ENCODE measurements around the gene DEPDC4. TPM values are rescaled to one million over a fixed set of nuclear protein-coding genes. Genes with fewer than 3 reads are reported as not detected.

DEPDC4 gene
- total and polyA plus RNA-seq, 2 donors (not counting 1 experiment from before 2014, with no cell fraction given) = 1.2 to 1.9 TPM

DNA sequence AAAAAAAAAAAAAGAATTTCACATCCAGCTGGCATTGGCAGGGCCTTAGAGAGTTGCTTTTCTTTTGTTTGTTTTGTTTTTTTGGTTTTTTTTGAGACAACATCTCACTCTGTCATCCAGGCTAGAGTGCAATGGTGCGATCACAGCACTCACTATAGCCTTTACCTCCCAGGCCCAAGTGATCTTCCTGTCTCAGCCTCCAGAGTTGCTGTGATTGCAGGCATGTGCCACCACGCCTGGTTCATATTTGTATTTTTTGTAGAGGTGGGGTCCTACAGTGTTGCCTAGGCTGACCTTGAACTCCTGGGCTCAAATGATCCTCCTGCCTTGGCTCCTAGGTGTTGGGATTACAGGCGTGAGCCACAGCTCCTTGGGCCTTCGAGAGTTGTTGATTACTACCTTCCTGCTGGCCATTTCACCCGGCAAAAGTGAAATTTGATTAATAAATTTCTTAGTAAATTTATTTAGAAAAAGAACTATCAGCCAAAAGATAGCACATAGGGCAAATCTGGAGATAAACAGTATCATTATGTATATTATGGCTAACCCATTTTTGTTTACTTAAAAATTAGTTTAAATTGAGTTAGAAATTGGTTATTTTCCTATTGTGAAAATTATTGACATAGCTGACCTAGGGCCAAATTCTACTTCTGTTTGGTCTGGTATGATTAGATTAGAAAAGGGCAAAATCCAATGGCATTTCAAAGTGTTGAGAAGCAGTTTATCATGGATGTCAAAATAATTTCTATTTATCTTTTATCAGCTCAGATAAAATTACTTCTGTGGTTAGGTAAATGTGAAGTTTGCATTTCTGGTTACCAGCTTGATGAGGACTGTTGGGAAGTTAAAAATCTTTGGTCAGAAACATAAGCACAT, 53.6 kb downstream of the DEPDC4 start:
- TF ChIP-seq, protein P1, sequence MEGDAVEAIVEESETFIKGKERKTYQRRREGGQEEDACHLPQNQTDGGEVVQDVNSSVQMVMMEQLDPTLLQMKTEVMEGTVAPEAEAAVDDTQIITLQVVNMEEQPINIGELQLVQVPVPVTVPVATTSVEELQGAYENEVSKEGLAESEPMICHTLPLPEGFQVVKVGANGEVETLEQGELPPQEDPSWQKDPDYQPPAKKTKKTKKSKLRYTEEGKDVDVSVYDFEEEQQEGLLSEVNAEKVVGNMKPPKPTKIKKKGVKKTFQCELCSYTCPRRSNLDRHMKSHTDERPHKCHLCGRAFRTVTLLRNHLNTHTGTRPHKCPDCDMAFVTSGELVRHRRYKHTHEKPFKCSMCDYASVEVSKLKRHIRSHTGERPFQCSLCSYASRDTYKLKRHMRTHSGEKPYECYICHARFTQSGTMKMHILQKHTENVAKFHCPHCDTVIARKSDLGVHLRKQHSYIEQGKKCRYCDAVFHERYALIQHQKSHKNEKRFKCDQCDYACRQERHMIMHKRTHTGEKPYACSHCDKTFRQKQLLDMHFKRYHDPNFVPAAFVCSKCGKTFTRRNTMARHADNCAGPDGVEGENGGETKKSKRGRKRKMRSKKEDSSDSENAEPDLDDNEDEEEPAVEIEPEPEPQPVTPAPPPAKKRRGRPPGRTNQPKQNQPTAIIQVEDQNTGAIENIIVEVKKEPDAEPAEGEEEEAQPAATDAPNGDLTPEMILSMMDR (conservative IDR thresholded peaks at IDR 0.05 in 1 of 2, IDR thresholded peaks at IDR 0.05 in 1 of 2; ENCODE audit: low read depth in 1 of 2, low read length in 2 of 2) = no peak
- no peak for TF ChIP-seq EZH2 (IDR thresholded peaks at IDR 0.05; ENCODE audit: low read length, missing control alignments)
- Histone ChIP-seq H3K27me3 (ENCODE audit: control insufficient read depth, insufficient read depth, low read length) (no peaks in the 10 kb centered on the region), H3K27ac (ENCODE audit: insufficient read depth, low read length) (no peak overlapping the region), H3K9ac (ENCODE audit: insufficient read depth, low read length) (no peak overlapping the region), H3K4me1 (ENCODE audit: control insufficient read depth, extremely low read depth, insufficient read depth, low read length) (no peaks in the 10 kb centered on the region), H2AFZ (ENCODE audit: low read length) (no peak overlapping the region), H4K20me1 (ENCODE audit: control insufficient read depth, extremely low read depth, insufficient read depth, low read length) (no peaks in the 10 kb centered on the region), H3K9me3 (ENCODE audit: control insufficient read depth, insufficient read depth, low read depth, low read length) (no peaks in the 10 kb centered on the region), H3K36me3 (ENCODE audit: control insufficient read depth, insufficient read depth, low read length) (peaks cover 3% of the 10 kb centered on the region), H3K4me3 (replicated peaks in 1 of 4; ENCODE audit: control extremely low read depth in 1 of 4, insufficient read depth in 1 of 4, low read depth in 3 of 4, low read length in 4 of 4) (no peak overlapping the region), H3K4me2 (ENCODE audit: extremely low read depth, insufficient read depth, low read length) (no peak overlapping the region), H3K79me2 (ENCODE audit: control insufficient read depth, insufficient read depth, low read length) (no peaks in the 10 kb centered on the region)
- DNase-seq (ENCODE audit: low read depth in 2 of 2) = no peak

- Histone ChIP-seq H3K9me3 (ENCODE audit: control insufficient read depth, insufficient read depth, low read depth, low read length) (no peaks in the 10 kb centered on the region), H3K36me3 (ENCODE audit: control insufficient read depth, insufficient read depth, low read length) (peaks cover 3% of the 10 kb centered on the region), H3K79me2 (ENCODE audit: control insufficient read depth, insufficient read depth, low read length) (no peaks in the 10 kb centered on the region), H3K27ac (ENCODE audit: insufficient read depth, low read length) (no peak overlapping the region), H3K9ac (ENCODE audit: insufficient read depth, low read length) (no peak overlapping the region), H2AFZ (ENCODE audit: low read length) (no peak overlapping the region), H3K4me3 (replicated peaks in 1 of 4; ENCODE audit: control extremely low read depth in 1 of 4, insufficient read depth in 1 of 4, low read depth in 3 of 4, low read length in 4 of 4) (no peak overlapping the region), H3K27me3 (ENCODE audit: control insufficient read depth, insufficient read depth, low read length) (no peaks in the 10 kb centered on the region), H4K20me1 (ENCODE audit: control insufficient read depth, extremely low read depth, insufficient read depth, low read length) (no peaks in the 10 kb centered on the region), H3K4me1 (ENCODE audit: control insufficient read depth, extremely low read depth, insufficient read depth, low read length) (no peaks in the 10 kb centered on the region), H3K4me2 (ENCODE audit: extremely low read depth, insufficient read depth, low read length) (no peak overlapping the region)
- no peak for TF ChIP-seq EZH2 (IDR thresholded peaks at IDR 0.05; ENCODE audit: low read length, missing control alignments)
- TF ChIP-seq, protein P1 (conservative IDR thresholded peaks at IDR 0.05 in 1 of 2, IDR thresholded peaks at IDR 0.05 in 1 of 2; ENCODE audit: low read depth in 1 of 2, low read length in 2 of 2) = no peak
- DNase-seq (ENCODE audit: low read depth in 2 of 2) = no peak
These were observed 55.2 kb downstream of the DEPDC4 start for GRCh38 chr12:100211698-100212097.

- H3K4me2 ChIP-seq (ENCODE audit: extremely low read depth, insufficient read depth, low read length) = no peak overlapping the region
- no peaks in the 10 kb centered on the region for H3K9me3 ChIP-seq (ENCODE audit: control insufficient read depth, insufficient read depth, low read depth, low read length)
- TF ChIP-seq, protein P1 (conservative IDR thresholded peaks at IDR 0.05 in 1 of 2, IDR thresholded peaks at IDR 0.05 in 1 of 2; ENCODE audit: low read depth in 1 of 2, low read length in 2 of 2) = no peak
- H3K27me3 ChIP-seq (ENCODE audit: control insufficient read depth, insufficient read depth, low read length) = no peaks in the 10 kb centered on the region
- DNase-seq (ENCODE audit: low read depth in 2 of 2) = no peak
- no peaks in the 10 kb centered on the region for H3K79me2 ChIP-seq (ENCODE audit: control insufficient read depth, insufficient read depth, low read length)
- H4K20me1 ChIP-seq (ENCODE audit: control insufficient read depth, extremely low read depth, insufficient read depth, low read length) = no peaks in the 10 kb centered on the region
- H3K4me1 ChIP-seq (ENCODE audit: control insufficient read depth, extremely low read depth, insufficient read depth, low read length) = no peaks in the 10 kb centered on the region
- H3K27ac ChIP-seq (ENCODE audit: insufficient read depth, low read length) = no peak overlapping the region
- no peak overlapping the region for H3K4me3 ChIP-seq (replicated peaks in 1 of 4; ENCODE audit: control extremely low read depth in 1 of 4, insufficient read depth in 1 of 4, low read depth in 3 of 4, low read length in 4 of 4)
- H2AFZ ChIP-seq (ENCODE audit: low read length) = no peak overlapping the region
- H3K9ac ChIP-seq (ENCODE audit: insufficient read depth, low read length) = no peak overlapping the region
- peaks cover 3% of the 10 kb centered on the region for H3K36me3 ChIP-seq (ENCODE audit: control insufficient read depth, insufficient read depth, low read length)
These were observed 58.0 kb downstream of the DEPDC4 start for GRCh38 chr12:100208834-100209233.

Measured in fibroblast of lung (primary cell).